HEK293 (cell line): Measurements from ENCODE around the gene NHSL2.

ENCODE experiments used
- BCL11A ChIP-seq: fragments of 450-650 bp; formaldehyde crosslinking; IDR thresholded peaks from 2 replicates; pipeline ENCODE4 v1.5.1; 2016; ENCODE audit warnings: low read depth, missing biosample characterization, missing genetic modification characterization
- BCL6B ChIP-seq: fragments of 450-650 bp; formaldehyde crosslinking; IDR thresholded peaks from 2 replicates; pipeline ENCODE4 v1.5.1; 2017; ENCODE audit warnings: missing biosample characterization, missing genetic modification characterization
- CTCF ChIP-seq: fragments of 450-650 bp; formaldehyde crosslinking; IDR thresholded peaks from 2 replicates; pipeline ENCODE4 v1.5.1; 2016; ENCODE audit warnings: missing biosample characterization, missing genetic modification characterization
- KLF17 ChIP-seq: fragments of 450-650 bp; formaldehyde crosslinking; IDR thresholded peaks from 2 replicates; pipeline ENCODE4 v1.5.1; 2016; ENCODE audit warnings: missing biosample characterization, missing genetic modification characterization
- KLF8 ChIP-seq: fragments of 450-650 bp; formaldehyde crosslinking; IDR thresholded peaks from 2 replicates; pipeline ENCODE4 v1.5.1; 2016; ENCODE audit warnings: missing biosample characterization, missing genetic modification characterization
- MEIS1 ChIP-seq: sonication (generic); formaldehyde crosslinking; IDR thresholded peaks from 2 replicates; pipeline ENCODE4 v1.8.1; 2022; ENCODE audit warnings: missing genetic modification reagents, mild to moderate bottlenecking, borderline replicate concordance
- PRDM6 ChIP-seq: fragments of 450-650 bp; formaldehyde crosslinking; IDR thresholded peaks from 2 replicates; pipeline ENCODE4 v1.5.1; 2017; ENCODE audit warnings: missing biosample characterization, missing genetic modification characterization
- RBAK ChIP-seq: fragments of 450-650 bp; formaldehyde crosslinking; IDR thresholded peaks from 2 replicates; pipeline ENCODE4 v1.5.1; 2016; ENCODE audit warnings: missing biosample characterization, missing genetic modification characterization
- SCRT1 ChIP-seq: fragments of 450-650 bp; formaldehyde crosslinking; IDR thresholded peaks from 2 replicates; pipeline ENCODE4 v1.5.1; 2016; ENCODE audit warnings: missing biosample characterization, missing genetic modification characterization, borderline replicate concordance
- SP3 ChIP-seq: fragments of 450-650 bp; formaldehyde crosslinking; IDR thresholded peaks from 2 replicates; pipeline ENCODE4 v1.5.1; 2016; ENCODE audit warnings: missing biosample characterization, missing genetic modification characterization
- TCF7L2 ChIP-seq: IDR thresholded peaks from 2 replicates; pipeline ENCODE4 v1.6.1; 2011; ENCODE audit warnings: low read depth, mild to moderate bottlenecking, inconsistent platforms, low read length, moderate library complexity, borderline replicate concordance
- WT1 ChIP-seq: fragments of 450-650 bp; formaldehyde crosslinking; IDR thresholded peaks from 2 replicates; pipeline ENCODE4 v1.5.1; 2016; ENCODE audit warnings: missing biosample characterization, missing genetic modification characterization
- ZEB2 ChIP-seq: fragments of 450-650 bp; formaldehyde crosslinking; IDR thresholded peaks from 2 replicates; pipeline ENCODE4 v1.5.1; 2016; ENCODE audit warnings: missing biosample characterization, missing genetic modification characterization
- ZFP41 ChIP-seq: fragments of 450-650 bp; formaldehyde crosslinking; IDR thresholded peaks from 2 replicates; pipeline ENCODE4 v1.5.1; 2016; ENCODE audit warnings: missing biosample characterization, missing genetic modification characterization, borderline replicate concordance
- ZIC2 ChIP-seq: fragments of 450-650 bp; formaldehyde crosslinking; IDR thresholded peaks from 2 replicates; pipeline ENCODE4 v1.5.1; 2016; ENCODE audit warnings: missing biosample characterization, missing genetic modification characterization
- ZNF121 ChIP-seq: fragments of 450-650 bp; formaldehyde crosslinking; IDR thresholded peaks from 2 replicates; pipeline ENCODE4 v1.5.1; 2016; ENCODE audit warnings: missing biosample characterization, missing genetic modification characterization
- ZNF155 ChIP-seq: fragments of 450-650 bp; formaldehyde crosslinking; IDR thresholded peaks from 2 replicates; pipeline ENCODE4 v1.5.1; 2016; ENCODE audit warnings: missing biosample characterization, missing genetic modification characterization
- ZNF202 ChIP-seq: fragments of 450-650 bp; formaldehyde crosslinking; IDR thresholded peaks from 2 replicates; pipeline ENCODE4 v1.5.1; 2016; ENCODE audit warnings: missing biosample characterization, missing genetic modification characterization, borderline replicate concordance
- ZNF214 ChIP-seq: fragments of 450-650 bp; formaldehyde crosslinking; IDR thresholded peaks from 2 replicates; pipeline ENCODE4 v1.5.1; 2017; ENCODE audit warnings: missing biosample characterization, mild to moderate bottlenecking, missing genetic modification characterization, borderline replicate concordance
- ZNF280D ChIP-seq: fragments of 450-650 bp; formaldehyde crosslinking; IDR thresholded peaks from 2 replicates; pipeline ENCODE4 v1.5.1; 2016; ENCODE audit warnings: missing biosample characterization, missing genetic modification characterization
- ZNF302 ChIP-seq: fragments of 450-650 bp; formaldehyde crosslinking; IDR thresholded peaks from 2 replicates; pipeline ENCODE4 v1.5.1; 2016; ENCODE audit warnings: missing biosample characterization, missing genetic modification characterization, low read depth
- ZNF311 ChIP-seq: fragments of 450-650 bp; formaldehyde crosslinking; IDR thresholded peaks from 2 replicates; pipeline ENCODE4 v1.5.1; 2017; ENCODE audit warnings: missing biosample characterization, missing genetic modification characterization, borderline replicate concordance
- ZNF354C ChIP-seq: fragments of 450-650 bp; formaldehyde crosslinking; IDR thresholded peaks from 2 replicates; pipeline ENCODE4 v1.5.1; 2016; ENCODE audit warnings: missing biosample characterization, missing genetic modification characterization, low read depth, borderline replicate concordance
- ZNF394 ChIP-seq: fragments of 450-650 bp; formaldehyde crosslinking; IDR thresholded peaks from 2 replicates; pipeline ENCODE4 v1.5.1; 2016; ENCODE audit warnings: missing biosample characterization, missing genetic modification characterization, mild to moderate bottlenecking, moderate library complexity, borderline replicate concordance
- ZNF433 ChIP-seq: fragments of 450-650 bp; formaldehyde crosslinking; IDR thresholded peaks from 2 replicates; pipeline ENCODE4 v1.5.1; 2016; ENCODE audit warnings: missing biosample characterization, missing genetic modification characterization, low read depth
- ZNF488 ChIP-seq: fragments of 450-650 bp; formaldehyde crosslinking; IDR thresholded peaks from 2 replicates; pipeline ENCODE4 v1.5.1; 2016; ENCODE audit warnings: missing biosample characterization, missing genetic modification characterization
- ZNF529 ChIP-seq: fragments of 450-650 bp; formaldehyde crosslinking; IDR thresholded peaks from 2 replicates; pipeline ENCODE4 v1.5.1; 2017; ENCODE audit warnings: missing genetic modification characterization, missing biosample characterization; ENCODE audit not compliant: insufficient replicate concordance
- ZNF626 ChIP-seq: fragments of 450-650 bp; sonication (Bioruptor Pico); formaldehyde crosslinking; IDR thresholded peaks from 2 replicates; pipeline ENCODE4 v1.5.1; 2018; ENCODE audit warnings: missing biosample characterization, missing genetic modification characterization, inconsistent platforms
- ZNF629 ChIP-seq: fragments of 450-650 bp; formaldehyde crosslinking; IDR thresholded peaks from 2 replicates; pipeline ENCODE4 v1.5.1; 2017; ENCODE audit warnings: missing biosample characterization, missing genetic modification characterization

Gene NHSL2

GRCh38 chrX:72181178-72182125, 270.8 kb downstream of the NHSL2 start, which contains the start of gene PIN4 (continued):
- TF ChIP-seq ZNF155 (tag by site-specific recombination) (no peak), ZNF202 (tag by site-specific recombination) (no peak), BCL6B (tag by site-specific recombination) (no peak), ZNF488 (tag by site-specific recombination) (no peak), ZNF214 (no peak), ZNF626 (no peak), ZNF629 (tag by site-specific recombination) (peak; percentile 78), WT1 (tag by site-specific recombination) (peak; percentile 27; the same call in 1 of the 2 replicates), ZNF302 (no peak), BCL11A (tag by site-specific recombination) (no peak), ZNF354C (tag by site-specific recombination) (no peak), ZNF311 (no peak), ZNF433 (tag by site-specific recombination) (no peak), MEIS1 (no peak), ZIC2 (tag by site-specific recombination) (no peak), SP3 (peak; percentile 92), ZNF394 (no peak; the same call in 1 of the 2 replicates), PRDM6 (tag by site-specific recombination) (no peak), ZNF280D (tag by site-specific recombination) (peak; percentile 16; the same call in 1 of the 2 replicates), ZNF529 (tag by site-specific recombination) (no peak), KLF8 (tag by site-specific recombination) (peak; percentile 85), KLF17 (no peak), ZEB2 (tag by site-specific recombination) (peak; percentile 72; the same call in 1 of the 2 replicates), CTCF (tag by site-specific recombination) (no peak), SCRT1 (tag by site-specific recombination) (peak; percentile 48; the same call in 1 of the 2 replicates), TCF7L2 (peak; percentile 60; the same call in 1 of the 2 replicates), ZFP41 (tag by site-specific recombination) (no peak), ZNF121 (tag by site-specific recombination) (no peak), RBAK (tag by site-specific recombination) (no peak)
